ENCODE results near the gene ONECUT3. TPM values are rescaled to one million over a fixed set of nuclear protein-coding genes. Genes with fewer than 3 reads are reported as not detected.

ONECUT3 gene
- total and polyA plus RNA-seq, 2 donors = not detected

DNA sequence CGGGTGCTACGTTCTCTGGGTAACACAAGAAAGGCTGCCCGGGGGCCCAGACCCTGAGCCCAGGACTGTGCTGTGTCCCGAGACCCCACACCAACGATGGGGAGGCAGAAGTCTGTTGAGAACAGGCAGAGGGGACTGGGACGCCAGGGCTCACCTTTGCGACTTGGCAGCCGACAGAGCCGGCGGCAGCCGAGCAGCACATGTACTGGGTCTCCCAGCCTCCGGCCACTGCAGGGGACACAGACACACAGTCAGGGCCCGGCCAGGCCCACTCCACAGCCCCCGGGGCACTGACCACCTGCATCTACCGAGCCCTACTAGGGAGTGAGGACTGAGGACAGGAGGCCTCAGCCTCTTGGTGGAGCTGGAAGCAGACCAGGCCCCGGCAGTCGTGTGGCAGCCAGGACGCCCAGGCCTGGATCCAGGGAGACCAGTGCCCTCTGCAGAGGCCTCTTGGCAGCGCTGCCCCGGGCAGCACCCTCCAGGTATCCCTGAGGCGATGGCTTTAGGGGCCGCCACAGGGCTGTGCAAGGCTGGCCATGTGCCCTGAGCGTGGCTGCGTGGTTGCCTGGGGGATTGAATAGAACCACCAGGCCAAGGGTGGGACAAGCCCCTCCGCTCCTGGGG is 64.4 kb downstream of the ONECUT3 start:
- Histone ChIP-seq H3K27ac (ENCODE audit: low read depth) (no peak overlapping the region), H3K36me3 (ENCODE audit: insufficient read depth) (peaks cover 7% of the 10 kb centered on the region), H3K4me1 (ENCODE audit: insufficient read depth) (no peaks in the 10 kb centered on the region), H3K4me3 (ENCODE audit: low read depth, low read length) (no peak overlapping the region)
- WGBS = 83% methylated on average over 25 of the region's 25 CpGs
- no peak for DNase-seq (ENCODE audit: extremely low spot score)

GRCh38 chr19:1818549-1819195 is 65.4 kb downstream of the ONECUT3 start:
- DNase-seq (ENCODE audit: extremely low spot score) = no peak
- no peak overlapping the region for H3K27ac ChIP-seq (ENCODE audit: low read depth)
- H3K4me3 ChIP-seq (ENCODE audit: low read depth, low read length) = no peak overlapping the region
- H3K4me1 ChIP-seq (ENCODE audit: insufficient read depth) = no peaks in the 10 kb centered on the region
- H3K36me3 ChIP-seq (ENCODE audit: insufficient read depth) = peaks cover 7% of the 10 kb centered on the region
- 89% methylated on average over 33 of the region's 33 CpGs for WGBS

- WGBS = 79% methylated on average over 43 of the region's 43 CpGs
- H3K27ac ChIP-seq (ENCODE audit: low read depth) = no peak overlapping the region
- DNase-seq (ENCODE audit: extremely low spot score) = no peak
Measured at GRCh38 chr19:1819341-1820255, 66.3 kb downstream of the ONECUT3 start.

GRCh38 chr19:1822210-1822609 is 68.9 kb downstream of the ONECUT3 start:
- Histone ChIP-seq H3K4me3 (ENCODE audit: low read depth, low read length) (no peak overlapping the region), H3K36me3 (ENCODE audit: insufficient read depth) (peaks cover 4% of the 10 kb centered on the region), H3K27ac (ENCODE audit: low read depth) (no peak overlapping the region), H3K4me1 (ENCODE audit: insufficient read depth) (no peaks in the 10 kb centered on the region)
- no peak for DNase-seq (ENCODE audit: extremely low spot score)
- 92% methylated on average over 19 of the region's 19 CpGs for WGBS

More at GRCh38 chr19:1819341-1820255, 66.3 kb downstream of the ONECUT3 start:
- Histone ChIP-seq H3K4me3 (ENCODE audit: low read depth, low read length) (no peak overlapping the region), H3K4me1 (ENCODE audit: insufficient read depth) (no peaks in the 10 kb centered on the region), H3K36me3 (ENCODE audit: insufficient read depth) (peaks cover 7% of the 10 kb centered on the region)

- 85% methylated on average over 8 of the region's 8 CpGs for whole genome bisulfite sequencing
Measured at GRCh38 chr19:1823020-1823419, 69.7 kb downstream of the ONECUT3 start.

GRCh38 chr19:1823539-1824251 is 70.4 kb downstream of the ONECUT3 start:
- H3K36me3 ChIP-seq (ENCODE audit: insufficient read depth) = peaks cover 5% of the 10 kb centered on the region

More at GRCh38 chr19:1823020-1823419, 69.7 kb downstream of the ONECUT3 start:
- Histone ChIP-seq H3K27ac (ENCODE audit: low read depth) (no peak overlapping the region), H3K4me3 (ENCODE audit: low read depth, low read length) (no peak overlapping the region), H3K36me3 (ENCODE audit: insufficient read depth) (peaks cover 5% of the 10 kb centered on the region), H3K4me1 (ENCODE audit: insufficient read depth) (no peaks in the 10 kb centered on the region)
- no peak for DNase-seq (ENCODE audit: extremely low spot score)

DNA sequence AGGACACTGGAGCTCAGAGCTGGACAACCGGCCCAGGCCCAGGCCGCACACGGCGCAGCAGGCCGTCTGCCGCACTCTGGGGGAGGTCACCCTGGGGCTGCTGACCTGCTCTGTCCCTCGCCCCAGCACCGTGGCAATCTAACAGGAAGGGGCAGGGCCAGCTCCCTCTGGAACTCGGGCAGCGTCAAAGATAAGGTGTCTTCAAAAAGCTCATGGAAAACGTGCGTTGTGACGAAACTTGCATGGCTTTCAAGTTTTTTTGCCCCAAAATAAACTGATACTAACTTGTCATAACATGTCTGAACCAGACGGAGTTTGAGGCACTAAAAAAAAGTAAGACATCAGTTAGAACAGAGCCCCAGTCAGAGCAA is 70.9 kb downstream of the ONECUT3 start:
- peaks cover 5% of the 10 kb centered on the region for H3K36me3 ChIP-seq (ENCODE audit: insufficient read depth)
- WGBS = 73% methylated on average over 14 of the region's 14 CpGs
- DNase-seq (ENCODE audit: extremely low spot score) = no peak
- H3K4me3 ChIP-seq (ENCODE audit: low read depth, low read length) = no peak overlapping the region
- H3K27ac ChIP-seq (ENCODE audit: low read depth) = no peak overlapping the region
- H3K4me1 ChIP-seq (ENCODE audit: insufficient read depth) = no peaks in the 10 kb centered on the region

More at GRCh38 chr19:1823539-1824251, 70.4 kb downstream of the ONECUT3 start:
- WGBS = 90% methylated on average over 36 of the region's 36 CpGs
- Histone ChIP-seq H3K4me3 (ENCODE audit: low read depth, low read length) (no peak overlapping the region), H3K4me1 (ENCODE audit: insufficient read depth) (no peaks in the 10 kb centered on the region), H3K27ac (ENCODE audit: low read depth) (no peak overlapping the region)
- DNase-seq (ENCODE audit: extremely low spot score) = no peak

DNA sequence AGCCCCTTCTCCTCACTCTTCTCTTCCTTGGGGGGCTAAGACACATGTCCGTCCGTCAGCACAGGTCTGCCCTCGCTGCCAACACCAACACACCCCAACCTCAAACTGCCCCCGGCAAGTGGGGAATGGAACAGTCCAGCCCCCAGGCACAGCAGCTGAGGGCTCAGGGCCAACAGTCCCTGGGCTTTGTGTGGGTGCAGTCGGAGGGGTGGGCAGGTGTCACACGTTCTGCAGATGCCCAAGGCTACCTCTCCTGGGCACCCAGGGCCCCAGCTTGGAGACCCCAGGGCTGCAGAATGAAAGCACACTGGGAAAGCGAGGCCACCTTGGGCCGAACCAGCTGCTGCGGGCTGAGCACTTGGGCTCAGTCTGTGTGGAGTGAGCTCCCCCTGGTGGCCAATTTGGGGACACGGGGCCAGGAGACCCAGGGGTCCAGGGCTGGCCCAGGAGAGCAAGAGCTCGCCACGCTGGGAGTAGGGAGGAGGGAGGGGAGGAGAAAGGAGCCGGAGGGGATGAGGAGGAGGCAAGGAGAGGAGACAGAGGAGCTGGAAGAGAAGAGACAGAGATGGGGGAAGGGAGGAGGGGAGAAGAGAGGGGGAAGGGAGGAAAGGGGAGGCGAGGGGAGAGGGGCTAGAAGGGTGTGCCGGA is 72.7 kb downstream of the ONECUT3 start:
- no peak for DNase-seq (ENCODE audit: extremely low spot score)
- peaks cover 5% of the 10 kb centered on the region for H3K36me3 ChIP-seq (ENCODE audit: insufficient read depth)
- no peaks in the 10 kb centered on the region for H3K4me1 ChIP-seq (ENCODE audit: insufficient read depth)
- no peak overlapping the region for H3K4me3 ChIP-seq (ENCODE audit: low read depth, low read length)
- no peak overlapping the region for H3K27ac ChIP-seq (ENCODE audit: low read depth)
- WGBS = 38% methylated on average over 15 of the region's 15 CpGs

DNA sequence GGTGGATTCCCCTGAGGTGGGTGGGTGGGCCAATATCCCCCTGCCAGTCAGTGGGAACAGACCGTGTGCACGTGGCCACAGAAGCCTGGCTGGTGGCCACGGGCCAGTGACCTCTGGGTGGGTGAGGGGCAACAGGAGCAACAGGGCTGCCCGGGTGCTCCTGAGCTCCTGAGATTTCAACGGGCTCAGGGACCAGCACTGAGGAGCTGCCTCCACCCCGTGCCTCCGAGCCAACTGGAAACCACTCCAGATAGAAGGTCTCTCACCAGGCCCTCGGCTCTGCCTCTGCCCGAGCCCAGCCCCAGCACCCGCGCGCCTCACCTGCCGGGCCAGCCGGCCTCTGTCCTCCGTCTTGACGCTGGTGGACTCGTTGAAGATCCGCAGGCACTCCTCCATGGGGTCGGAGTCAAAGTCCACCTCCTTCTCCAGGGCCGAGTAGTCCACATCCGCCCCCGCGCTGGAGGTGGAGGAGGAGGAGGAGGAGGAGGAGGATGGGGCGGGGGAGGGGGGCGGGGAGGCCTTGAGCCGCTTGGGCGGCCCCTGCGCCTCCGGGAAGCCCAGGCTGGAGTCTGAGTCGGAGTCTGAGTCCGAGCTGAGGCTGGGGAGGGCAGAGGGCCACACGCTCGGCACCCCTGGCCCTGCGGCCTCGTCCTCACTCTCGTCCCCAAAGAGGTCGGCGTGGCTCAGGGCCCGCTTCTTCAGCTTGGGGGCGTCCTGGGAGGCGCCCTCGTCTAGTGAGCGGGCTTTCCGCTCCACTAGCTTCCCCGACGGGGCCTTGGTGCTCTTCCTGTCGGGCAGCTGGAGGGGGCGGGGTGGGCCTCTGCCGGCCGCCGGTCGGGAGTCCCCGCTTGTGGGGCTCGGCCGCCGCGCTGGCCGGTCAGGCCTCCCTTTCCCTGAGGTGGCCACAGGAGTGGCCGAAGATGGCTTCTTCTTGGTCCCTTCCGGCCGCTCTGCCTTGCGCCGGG is 73.5 kb downstream of the ONECUT3 start:
- no peak for DNase-seq (ENCODE audit: extremely low spot score)
- no peak overlapping the region for H3K27ac ChIP-seq (ENCODE audit: low read depth)
- no peaks in the 10 kb centered on the region for H3K4me1 ChIP-seq (ENCODE audit: insufficient read depth)
- WGBS = 65% methylated on average over 63 of the region's 63 CpGs
- peaks cover 5% of the 10 kb centered on the region for H3K36me3 ChIP-seq (ENCODE audit: insufficient read depth)
- H3K4me3 ChIP-seq (ENCODE audit: low read depth, low read length) = no peak overlapping the region

DNA sequence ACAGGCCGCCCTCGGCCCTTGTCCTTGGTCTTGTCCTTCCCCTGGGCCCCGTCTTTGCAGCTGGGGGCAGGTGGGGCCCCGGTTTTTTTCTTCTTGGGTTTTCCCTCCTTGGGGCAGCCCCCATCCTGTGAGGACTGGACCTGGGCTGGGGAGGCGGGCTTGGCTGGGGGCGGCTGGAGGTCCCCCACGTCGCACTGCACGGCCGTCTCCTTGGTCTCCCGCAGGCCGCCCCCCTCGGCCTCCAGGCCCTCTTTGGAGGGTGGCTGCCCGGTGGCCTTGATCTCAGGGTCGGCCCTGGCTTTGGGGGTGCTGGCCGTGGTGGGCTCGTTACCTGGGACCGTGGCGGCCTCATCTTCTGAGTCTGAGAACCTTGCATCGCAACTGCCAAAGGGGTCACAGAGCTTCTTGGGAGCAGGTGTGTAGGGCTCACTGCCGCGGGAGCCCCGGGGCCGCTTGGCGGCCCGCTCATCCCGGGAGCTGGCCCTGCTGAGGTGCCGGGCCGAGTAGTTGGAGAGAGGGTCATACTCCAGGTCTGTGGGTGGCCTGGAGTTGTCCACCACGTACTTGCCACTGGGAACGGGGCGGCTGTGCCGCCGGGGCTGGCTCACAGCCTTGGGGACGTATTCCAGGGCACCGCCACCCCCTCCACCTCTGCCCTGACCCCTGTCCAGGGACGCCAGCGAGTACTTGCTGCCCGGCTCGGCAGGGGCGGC is 74.4 kb downstream of the ONECUT3 start:
- H3K36me3 ChIP-seq (ENCODE audit: insufficient read depth) = peaks cover 5% of the 10 kb centered on the region
- H3K27ac ChIP-seq (ENCODE audit: low read depth) = no peak overlapping the region
- H3K4me1 ChIP-seq (ENCODE audit: insufficient read depth) = no peaks in the 10 kb centered on the region
- WGBS = 89% methylated on average over 41 of the region's 41 CpGs
- DNase-seq (ENCODE audit: extremely low spot score) = no peak
- no peak overlapping the region for H3K4me3 ChIP-seq (ENCODE audit: low read depth, low read length)

DNA sequence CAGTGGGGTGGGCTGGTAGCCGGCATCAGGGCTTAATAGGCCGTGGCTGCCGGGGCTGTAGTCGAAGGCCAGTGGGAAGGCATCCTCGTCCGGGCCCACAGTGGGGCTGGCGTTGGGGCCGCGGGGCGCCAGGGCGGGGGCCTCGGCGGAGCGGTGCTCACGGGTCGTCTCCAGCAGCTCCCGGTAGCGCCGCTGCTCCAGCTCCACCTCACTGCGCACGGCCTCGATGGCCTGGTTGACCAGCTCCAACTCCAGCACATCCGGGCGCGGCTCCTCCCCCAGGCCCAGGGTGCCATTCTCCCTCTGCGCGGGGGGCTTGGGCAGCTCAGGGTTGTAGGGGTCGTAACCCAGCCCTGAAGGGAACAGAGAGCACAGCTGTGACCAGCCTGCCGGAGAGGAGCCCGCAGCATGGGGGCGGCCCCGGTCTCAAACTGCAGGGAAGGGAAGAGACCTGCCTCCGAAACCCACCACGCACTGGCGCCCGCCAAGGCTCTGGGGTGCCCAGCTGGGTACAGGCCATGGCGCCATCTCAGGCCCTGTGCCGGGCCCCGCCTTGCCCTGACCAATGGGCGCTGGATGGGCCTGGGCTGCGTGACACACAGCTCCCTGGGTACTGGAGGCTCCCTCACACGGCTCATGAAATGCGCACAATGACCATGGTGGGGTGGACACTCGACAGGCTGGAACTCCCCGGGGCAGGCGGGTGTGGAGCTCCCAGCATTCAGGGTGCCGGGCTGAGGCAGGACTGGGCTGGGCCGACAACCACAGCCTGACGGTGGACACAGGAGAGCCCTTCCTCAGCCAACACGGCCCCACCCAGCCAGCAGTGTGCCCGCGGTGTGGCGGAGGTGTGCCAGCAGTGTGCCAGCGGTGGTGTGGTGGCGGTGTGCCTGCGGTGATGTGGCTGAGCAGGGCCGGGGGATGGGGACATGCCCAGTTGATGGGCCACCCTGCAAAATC is 75.3 kb downstream of the ONECUT3 start:
- Histone ChIP-seq H3K4me1 (ENCODE audit: insufficient read depth) (no peaks in the 10 kb centered on the region), H3K4me3 (ENCODE audit: low read depth, low read length) (no peak overlapping the region), H3K27ac (ENCODE audit: low read depth) (no peak overlapping the region), H3K36me3 (ENCODE audit: insufficient read depth) (peaks cover 5% of the 10 kb centered on the region)
- DNase-seq (ENCODE audit: extremely low spot score) = no peak
- 93% methylated on average over 57 of the region's 57 CpGs for WGBS
